H9 (cell line): Measurements from ENCODE around the gene PCDH9. TPM values are rescaled to one million over a fixed set of nuclear protein-coding genes. Genes with fewer than 3 reads are reported as not detected.

Experiments used
- DNase-seq: peaks from one replicate; pipeline ENCODE4 v3.0.0-alpha.2; 2017
- H2AFZ ChIP-seq: one replicate; pipeline ENCODE4 v1.6.1; 2013; ENCODE audit warnings: mild to moderate bottlenecking, low read length, control low read depth, moderate library complexity
- H2AK5ac ChIP-seq: 2 replicates; pipeline ENCODE4 v1.6.1; 2013; ENCODE audit warnings: low read length, control low read depth, mixed read lengths; ENCODE audit not compliant: insufficient read length
- H2BK120ac ChIP-seq: one replicate; pipeline ENCODE4 v1.6.1; 2013; ENCODE audit warnings: low read depth, mild to moderate bottlenecking, low read length, control low read depth, inconsistent platforms; ENCODE audit not compliant: poor library complexity, severe bottlenecking
- H2BK12ac ChIP-seq: 2 replicates; pipeline ENCODE4 v1.6.1; 2013; ENCODE audit warnings: low read length, control low read depth, mixed read lengths, low read depth; ENCODE audit not compliant: insufficient read length
- H2BK15ac ChIP-seq: 2 replicates; pipeline ENCODE4 v1.6.1; 2013; ENCODE audit warnings: low read depth, low read length, control low read depth
- H2BK20ac ChIP-seq: one replicate; pipeline ENCODE4 v1.6.1; 2013; ENCODE audit warnings: low read depth, mild to moderate bottlenecking, low read length, control low read depth, inconsistent platforms; ENCODE audit not compliant: poor library complexity, severe bottlenecking
- H2BK5ac ChIP-seq: 2 replicates; pipeline ENCODE4 v1.6.1; 2013; ENCODE audit warnings: low read length, control low read depth, mixed read lengths; ENCODE audit not compliant: insufficient read length
- H3K14ac ChIP-seq: 2 replicates; pipeline ENCODE4 v1.6.1; 2013; ENCODE audit warnings: low read length, control low read depth; ENCODE audit not compliant: insufficient read depth
- H3K18ac ChIP-seq: 2 replicates; pipeline ENCODE4 v1.6.1; 2013; ENCODE audit warnings: low read depth, mild to moderate bottlenecking, mixed read lengths, low read length, control low read depth; ENCODE audit not compliant: insufficient read length
- H3K23ac ChIP-seq: 2 replicates; pipeline ENCODE4 v1.6.1; 2013; ENCODE audit warnings: low read length, control low read depth, mixed read lengths, low read depth; ENCODE audit not compliant: insufficient read length
- H3K23me2 ChIP-seq: 2 replicates; pipeline ENCODE4 v1.6.1; 2013; ENCODE audit warnings: low read depth, mild to moderate bottlenecking, mixed read lengths, low read length, control low read depth; ENCODE audit not compliant: insufficient read length, poor library complexity, severe bottlenecking
- H3K27ac ChIP-seq: 2 replicates; pipeline ENCODE4 v1.5.1; 2013; ENCODE audit warnings: low read length, control low read depth, mixed read lengths, low read depth; ENCODE audit not compliant: insufficient read length
- H3K27me3 ChIP-seq: 2 replicates; pipeline ENCODE4 v1.6.1; 2013; ENCODE audit warnings: low read length, control low read depth, inconsistent platforms; ENCODE audit not compliant: insufficient read depth
- H3K4ac ChIP-seq: 2 replicates; pipeline ENCODE4 v1.6.1; 2013; ENCODE audit warnings: low read depth, mild to moderate bottlenecking, control low read depth, inconsistent platforms, low read length, moderate library complexity
- H3K4me1 ChIP-seq: 2 replicates; pipeline ENCODE4 v1.6.1; 2013; ENCODE audit warnings: low read length, control low read depth, inconsistent platforms; ENCODE audit not compliant: insufficient read depth
- H3K4me2 ChIP-seq: 2 replicates; pipeline ENCODE4 v1.6.1; 2013; ENCODE audit warnings: low read length, control low read depth, mixed read lengths; ENCODE audit not compliant: insufficient read length, insufficient read depth
- H3K56ac ChIP-seq: 2 replicates; pipeline ENCODE4 v1.6.1; 2013; ENCODE audit warnings: low read depth, mild to moderate bottlenecking, mixed read lengths, low read length, control low read depth; ENCODE audit not compliant: insufficient read length
- H3K79me1 ChIP-seq: 2 replicates; pipeline ENCODE4 v1.6.1; 2013; ENCODE audit warnings: low read depth, mild to moderate bottlenecking, moderate library complexity, low read length, control low read depth, inconsistent platforms; ENCODE audit not compliant: insufficient read depth, poor library complexity, severe bottlenecking
- H3K79me2 ChIP-seq: 2 replicates; pipeline ENCODE4 v1.6.1; 2013; ENCODE audit warnings: low read length, control low read depth, inconsistent platforms; ENCODE audit not compliant: insufficient read depth
- H3K9ac ChIP-seq: 2 replicates; pipeline ENCODE4 v1.6.1; 2013; ENCODE audit warnings: low read length, control low read depth, mixed read lengths; ENCODE audit not compliant: insufficient read length; ENCODE audit errors: extremely low read depth
- H3K9me3 ChIP-seq: one replicate; pipeline ENCODE4 v1.6.1; 2013; ENCODE audit warnings: low read depth, low read length, inconsistent platforms; ENCODE audit not compliant: control insufficient read depth
- H3T11ph ChIP-seq: one replicate; pipeline ENCODE4 v1.6.1; 2013; ENCODE audit warnings: mild to moderate bottlenecking, low read length, control low read depth, inconsistent platforms
- H4K20me1 ChIP-seq: one replicate; pipeline ENCODE4 v1.6.1; 2013; ENCODE audit not compliant: control insufficient read depth, insufficient read length, insufficient read depth
- H4K5ac ChIP-seq: 2 replicates; pipeline ENCODE4 v1.6.1; 2013; ENCODE audit warnings: low read depth, mild to moderate bottlenecking, mixed read lengths, low read length, control low read depth; ENCODE audit not compliant: insufficient read length
- H4K8ac ChIP-seq: replicated peaks from 2 replicates; pipeline ENCODE4 v1.6.1; 2013; ENCODE audit warnings: low read length, control low read depth, mixed read lengths, low read depth; ENCODE audit not compliant: insufficient read length
- H4K91ac ChIP-seq: 2 replicates; pipeline ENCODE4 v1.6.1; 2013; ENCODE audit warnings: low read depth, mild to moderate bottlenecking, moderate library complexity, mixed read lengths, low read length, control low read depth; ENCODE audit not compliant: insufficient read length
- H3K27ac Mint-ChIP-seq, 3 experiments: 2 replicates in 2 of 3; 3 replicates in 1 of 3; pipeline ENCODE4 v1.8.0; 2020 to 2021; ENCODE audit warnings: mixed read lengths in 3 of 3, mild to moderate bottlenecking in 1 of 3, moderate library complexity in 1 of 3
- H3K27me3 Mint-ChIP-seq: 2 replicates; pipeline ENCODE4 v1.8.0; 2021; ENCODE audit warnings: low read depth, mild to moderate bottlenecking, moderate library complexity, mixed read lengths
- H3K36me3 Mint-ChIP-seq, 3 experiments: 2 replicates in 2 of 3; 3 replicates in 1 of 3; pipeline ENCODE4 v1.8.0; 2020 to 2021; ENCODE audit warnings: low read depth in 3 of 3, mixed read lengths in 3 of 3; ENCODE audit not compliant: insufficient read depth in 1 of 3
- H3K4me1 Mint-ChIP-seq, 2 experiments: 2 replicates each; pipeline ENCODE4 v1.8.0; 2020; ENCODE audit warnings: mixed read lengths in 2 of 2
- H3K4me3 Mint-ChIP-seq, 2 experiments: 2 replicates in 1 of 2; 3 replicates in 1 of 2; pipeline ENCODE4 v1.8.0; 2020 to 2021; ENCODE audit warnings: mild to moderate bottlenecking in 2 of 2, mixed read lengths in 2 of 2, moderate library complexity in 1 of 2
- H3K9me3 Mint-ChIP-seq, 2 experiments: 2 replicates in 1 of 2; 3 replicates in 1 of 2; pipeline ENCODE4 v1.8.0; 2020; ENCODE audit warnings: mild to moderate bottlenecking in 2 of 2, mixed read lengths in 2 of 2, moderate library complexity in 1 of 2
- WGBS: extraction: QIAGEN DNeasy Blood & Tissue Kit; methylation state at CpG from one replicate; pipeline ENCODE4 v1.1.7; 2013; ENCODE audit warnings: missing lambda C conversion rate, low lambda C conversion rate, mixed read lengths; ENCODE audit not compliant: insufficient read length; ENCODE audit errors: extremely low coverage; 5-methylcytosine and 5-hydroxymethylcytosine counted together
- total RNA-seq: library from RNA; stranded (reverse); gene quantifications from 2 replicates; pipeline ENCODE4 v1.2.1, GENCODE V29; 2021
- TF ChIP-seq, protein P1 (sequence below): fragments of 200-600 bp; sonication (generic); conservative IDR thresholded peaks from 3 replicates; pipeline ENCODE4 v1.8.0; 2021; ENCODE audit warnings: antibody characterized with exemption, mild to moderate bottlenecking

The PCDH9 gene
- total RNA-seq, 1 experiment from 2014 or later = 0.11 TPM

DNA sequence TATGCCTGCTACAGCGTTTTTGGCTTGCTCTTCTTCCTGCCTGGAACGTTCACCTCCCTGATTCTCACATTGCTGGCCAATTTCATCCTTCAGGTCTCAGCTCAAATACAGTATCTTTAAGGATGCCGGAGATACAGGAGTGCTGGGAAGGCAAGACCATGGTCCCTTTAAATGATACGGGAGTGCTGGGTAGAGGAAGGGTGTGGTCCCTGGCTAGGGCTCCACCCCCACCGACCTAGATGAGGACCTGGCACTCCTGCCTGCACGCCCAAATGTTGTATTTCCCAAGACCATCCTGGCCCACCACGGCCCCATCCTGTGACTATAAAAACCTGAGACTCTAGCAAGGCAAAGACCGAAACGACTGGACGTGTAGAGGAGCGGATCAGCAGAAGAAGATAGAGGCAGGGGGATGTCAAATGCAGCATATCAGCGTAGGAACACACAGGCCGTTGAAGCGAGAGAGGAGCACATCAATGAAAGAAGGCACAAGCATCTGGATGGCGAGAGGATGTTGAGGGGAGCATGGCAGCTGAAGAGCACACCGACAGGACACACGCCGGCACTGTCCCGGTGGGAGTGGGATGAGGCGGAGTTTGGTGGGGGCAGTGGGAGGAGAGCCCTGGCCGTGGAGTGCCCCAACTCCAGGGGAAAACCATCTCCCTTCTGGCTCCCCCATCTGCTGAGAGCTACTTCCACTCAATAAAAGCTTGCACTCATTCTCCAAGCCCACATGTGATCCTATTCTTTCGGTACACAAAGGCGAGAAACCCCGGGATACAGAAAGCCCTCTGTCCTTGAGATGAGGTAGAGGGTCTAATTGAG is 74.0 kb downstream of the PCDH9 start:
- Histone ChIP-seq H2BK120ac (no peak overlapping the region), H2BK5ac (no peak overlapping the region), H3K18ac (no peak overlapping the region), H3T11ph (no peak overlapping the region), H3K4ac (no peak overlapping the region), H3K4me2 (no peak overlapping the region), H4K20me1 (no peaks in the 10 kb centered on the region), H4K5ac (no peak overlapping the region), H3K14ac (no peak overlapping the region), H3K4me1 (no peaks in the 10 kb centered on the region), H2AFZ (no peak overlapping the region), H2AK5ac (no peak overlapping the region), H4K8ac (no peak overlapping the region), H3K79me2 (no peaks in the 10 kb centered on the region), H2BK15ac (no peak overlapping the region), H3K27ac (no peak overlapping the region), H4K91ac (no peak overlapping the region), H3K23ac (no peak overlapping the region), H3K56ac (no peak overlapping the region), H3K79me1 (no peaks in the 10 kb centered on the region), H3K23me2 (no peaks in the 10 kb centered on the region), H2BK20ac (no peak overlapping the region), H3K27me3 (no peaks in the 10 kb centered on the region), H3K9me3 (no peaks in the 10 kb centered on the region), H3K9ac (no peak overlapping the region), H2BK12ac (no peak overlapping the region)
- H3K4me3 Mint-ChIP-seq = no peak overlapping the region
- no peak overlapping the region; a peak in 1 of 7 replicates for H3K27ac Mint-ChIP-seq
- WGBS = no CpG with 5 or more reads among the region's 24 CpGs
- no peaks in the 10 kb centered on the region for H3K36me3 Mint-ChIP-seq
- H3K4me1 Mint-ChIP-seq = peaks cover 4 to 5% of the 10 kb centered on the region in 2 experiments
- no peak for DNase-seq
- H3K27me3 Mint-ChIP-seq = no peaks in the 10 kb centered on the region
- H3K9me3 Mint-ChIP-seq = no peaks in the 10 kb centered on the region
- TF ChIP-seq, protein P1, sequence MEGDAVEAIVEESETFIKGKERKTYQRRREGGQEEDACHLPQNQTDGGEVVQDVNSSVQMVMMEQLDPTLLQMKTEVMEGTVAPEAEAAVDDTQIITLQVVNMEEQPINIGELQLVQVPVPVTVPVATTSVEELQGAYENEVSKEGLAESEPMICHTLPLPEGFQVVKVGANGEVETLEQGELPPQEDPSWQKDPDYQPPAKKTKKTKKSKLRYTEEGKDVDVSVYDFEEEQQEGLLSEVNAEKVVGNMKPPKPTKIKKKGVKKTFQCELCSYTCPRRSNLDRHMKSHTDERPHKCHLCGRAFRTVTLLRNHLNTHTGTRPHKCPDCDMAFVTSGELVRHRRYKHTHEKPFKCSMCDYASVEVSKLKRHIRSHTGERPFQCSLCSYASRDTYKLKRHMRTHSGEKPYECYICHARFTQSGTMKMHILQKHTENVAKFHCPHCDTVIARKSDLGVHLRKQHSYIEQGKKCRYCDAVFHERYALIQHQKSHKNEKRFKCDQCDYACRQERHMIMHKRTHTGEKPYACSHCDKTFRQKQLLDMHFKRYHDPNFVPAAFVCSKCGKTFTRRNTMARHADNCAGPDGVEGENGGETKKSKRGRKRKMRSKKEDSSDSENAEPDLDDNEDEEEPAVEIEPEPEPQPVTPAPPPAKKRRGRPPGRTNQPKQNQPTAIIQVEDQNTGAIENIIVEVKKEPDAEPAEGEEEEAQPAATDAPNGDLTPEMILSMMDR = no peak
